Nephron progenitor cell (in vitro differentiated cells): ENCODE results near the gene SHB.

Experiments
- DNase-seq: peaks from one replicate; pipeline ENCODE4 v3.0.0; 2021
- H3K27ac Mint-ChIP-seq: 2 replicates; pipeline ENCODE4 v1.8.0; 2021; ENCODE audit warnings: mild to moderate bottlenecking, moderate library complexity, mixed read lengths
- H3K27me3 Mint-ChIP-seq: 2 replicates; pipeline ENCODE4 v1.8.0; 2021; ENCODE audit warnings: mild to moderate bottlenecking, low read depth, mixed read lengths; ENCODE audit not compliant: poor library complexity
- H3K36me3 Mint-ChIP-seq: 2 replicates; pipeline ENCODE4 v1.8.0; 2021; ENCODE audit warnings: low read depth, mixed read lengths
- H3K4me1 Mint-ChIP-seq: 2 replicates; pipeline ENCODE4 v1.8.0; 2021; ENCODE audit warnings: mixed read lengths
- H3K4me3 Mint-ChIP-seq: 2 replicates; pipeline ENCODE4 v1.8.0; 2021; ENCODE audit warnings: mild to moderate bottlenecking, moderate library complexity, mixed read lengths
- H3K9me3 Mint-ChIP-seq: 2 replicates; pipeline ENCODE4 v1.8.0; 2021; ENCODE audit warnings: mild to moderate bottlenecking, moderate library complexity, mixed read lengths
- TF ChIP-seq, protein P1 (sequence below): fragments of 200-600 bp; sonication (generic); IDR thresholded peaks from 2 replicates; pipeline ENCODE4 v1.5.0; 2021; ENCODE audit warnings: antibody characterized with exemption

The SHB gene

GRCh38 chr9:38063363-38063707 lies 5.7 kb downstream of the SHB start:
- Mint-ChIP-seq H3K4me1 (peaks cover 87% of the 10 kb centered on the region), H3K27me3 (peaks cover 14% of the 10 kb centered on the region), H3K4me3 (no peak overlapping the region), H3K9me3 (no peaks in the 10 kb centered on the region), H3K36me3 (no peaks in the 10 kb centered on the region), H3K27ac (peak overlapping the region; percentile 55)
- no peak for DNase-seq
- TF ChIP-seq, protein P1, sequence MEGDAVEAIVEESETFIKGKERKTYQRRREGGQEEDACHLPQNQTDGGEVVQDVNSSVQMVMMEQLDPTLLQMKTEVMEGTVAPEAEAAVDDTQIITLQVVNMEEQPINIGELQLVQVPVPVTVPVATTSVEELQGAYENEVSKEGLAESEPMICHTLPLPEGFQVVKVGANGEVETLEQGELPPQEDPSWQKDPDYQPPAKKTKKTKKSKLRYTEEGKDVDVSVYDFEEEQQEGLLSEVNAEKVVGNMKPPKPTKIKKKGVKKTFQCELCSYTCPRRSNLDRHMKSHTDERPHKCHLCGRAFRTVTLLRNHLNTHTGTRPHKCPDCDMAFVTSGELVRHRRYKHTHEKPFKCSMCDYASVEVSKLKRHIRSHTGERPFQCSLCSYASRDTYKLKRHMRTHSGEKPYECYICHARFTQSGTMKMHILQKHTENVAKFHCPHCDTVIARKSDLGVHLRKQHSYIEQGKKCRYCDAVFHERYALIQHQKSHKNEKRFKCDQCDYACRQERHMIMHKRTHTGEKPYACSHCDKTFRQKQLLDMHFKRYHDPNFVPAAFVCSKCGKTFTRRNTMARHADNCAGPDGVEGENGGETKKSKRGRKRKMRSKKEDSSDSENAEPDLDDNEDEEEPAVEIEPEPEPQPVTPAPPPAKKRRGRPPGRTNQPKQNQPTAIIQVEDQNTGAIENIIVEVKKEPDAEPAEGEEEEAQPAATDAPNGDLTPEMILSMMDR, result no peak

DNA sequence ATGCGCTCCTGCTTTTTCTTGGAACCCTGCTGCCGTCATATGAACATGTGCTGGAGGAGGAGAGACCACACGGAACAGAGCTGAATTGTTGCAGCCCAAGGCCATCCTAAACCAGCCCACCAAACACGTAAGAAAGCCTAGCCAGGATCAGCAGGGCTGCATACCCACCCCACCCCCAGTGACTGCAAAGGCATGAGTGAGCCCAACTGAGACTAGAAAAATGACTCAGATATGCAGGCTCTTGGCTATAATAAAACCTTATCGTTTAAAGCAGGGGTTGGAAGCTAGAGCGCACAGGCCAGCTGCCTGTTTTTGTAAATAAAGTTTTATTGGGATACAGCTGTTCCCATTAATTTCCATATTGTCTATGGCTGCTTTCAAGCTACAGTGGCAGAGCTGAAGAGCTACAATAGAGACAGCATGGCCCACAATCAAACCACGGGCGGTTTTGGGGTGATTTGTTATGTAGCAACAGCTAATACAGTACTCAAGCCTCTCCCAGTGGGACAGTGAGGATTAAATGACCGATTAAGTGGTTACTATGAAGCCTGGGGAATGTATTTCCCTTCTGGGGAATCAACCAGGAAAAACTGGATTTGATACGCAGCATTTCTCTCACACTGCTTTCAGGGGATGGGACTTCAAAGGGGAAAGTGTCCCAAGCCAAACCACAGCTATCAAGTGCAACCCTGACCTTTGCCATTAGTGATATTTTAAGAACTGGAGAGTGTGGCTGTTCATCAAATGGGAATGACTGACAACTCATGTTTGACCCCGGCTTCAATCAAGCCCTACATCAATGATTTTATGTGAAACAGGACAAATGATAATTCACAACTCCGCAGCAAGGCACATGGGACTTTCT lies 6.3 kb downstream of the SHB start:
- Mint-ChIP-seq H3K36me3 (no peaks in the 10 kb centered on the region), H3K4me1 (peaks cover 93% of the 10 kb centered on the region), H3K27me3 (peaks cover 17% of the 10 kb centered on the region), H3K4me3 (no peak overlapping the region), H3K27ac (no peak overlapping the region), H3K9me3 (no peaks in the 10 kb centered on the region)
- no peak for DNase-seq
- TF ChIP-seq, protein P1, result no peak

DNA sequence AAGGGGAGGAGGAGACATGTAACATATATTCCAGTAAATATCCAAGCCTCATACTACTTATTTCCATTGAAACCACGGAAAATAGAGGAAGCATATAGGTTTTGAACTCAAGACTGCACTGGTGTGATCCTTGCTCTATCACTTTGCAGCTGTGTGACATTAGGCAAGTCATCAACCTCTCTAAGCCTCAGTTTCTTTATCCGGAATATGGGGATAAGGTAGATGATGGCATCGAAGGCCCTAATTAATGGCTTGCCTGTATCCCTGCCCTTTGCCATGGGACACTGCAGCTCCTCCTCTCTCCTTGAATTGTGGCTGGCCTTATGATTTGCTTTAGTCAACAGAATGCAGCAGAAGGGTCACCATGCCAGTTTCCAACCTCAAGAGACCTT lies 6.9 kb downstream of the SHB start:
- Mint-ChIP-seq H3K4me1 (peaks cover 90% of the 10 kb centered on the region), H3K9me3 (no peaks in the 10 kb centered on the region), H3K27ac (no peak overlapping the region), H3K36me3 (no peaks in the 10 kb centered on the region), H3K27me3 (peaks cover 11% of the 10 kb centered on the region), H3K4me3 (no peak overlapping the region)
- TF ChIP-seq, protein P1, result no peak
- no peak for DNase-seq

GRCh38 chr9:38061326-38061977 lies 7.6 kb downstream of the SHB start:
- Mint-ChIP-seq H3K36me3 (no peaks in the 10 kb centered on the region), H3K27me3 (peaks cover 8% of the 10 kb centered on the region), H3K4me3 (no peak overlapping the region), H3K4me1 (peaks cover 83% of the 10 kb centered on the region), H3K9me3 (no peaks in the 10 kb centered on the region), H3K27ac (no peak overlapping the region)
- TF ChIP-seq, protein P1, result no peak
- no peak for DNase-seq

DNA sequence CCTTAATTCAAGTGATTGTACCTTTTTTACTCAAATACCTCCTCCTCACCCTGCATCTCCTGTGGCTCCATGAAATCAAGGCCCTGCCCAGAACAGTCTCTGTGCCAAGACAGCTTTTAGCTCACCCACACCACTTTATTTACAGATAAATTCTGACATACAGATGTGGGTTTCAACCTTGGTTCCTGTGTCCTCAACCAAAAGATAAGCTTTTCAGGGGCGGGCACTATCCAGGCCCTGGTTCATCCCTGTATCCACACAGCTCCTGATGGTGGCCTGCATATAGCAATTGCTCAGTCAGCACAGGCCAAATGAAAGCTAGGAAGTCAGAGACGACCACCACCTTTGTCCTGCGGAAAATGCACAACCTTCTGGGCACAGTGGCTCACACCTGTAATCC lies 8.3 kb downstream of the SHB start:
- Mint-ChIP-seq H3K36me3 (no peaks in the 10 kb centered on the region), H3K27me3 (peaks cover 8% of the 10 kb centered on the region), H3K4me3 (no peak overlapping the region), H3K4me1 (peaks cover 76% of the 10 kb centered on the region), H3K27ac (no peak overlapping the region), H3K9me3 (no peaks in the 10 kb centered on the region)
- DNase-seq, result no peak
- TF ChIP-seq, protein P1, result no peak
